Measurements from ENCODE around the gene DAAM2.

- TF ChIP-seq EZH2phosphoT487 (IDR thresholded peaks at IDR 0.05; ENCODE audit: borderline replicate concordance, low read depth, low read length): no peak
- no peak for TF ChIP-seq CTCF (conservative IDR thresholded peaks at IDR 0.05; ENCODE audit: low read length)
These were observed 27.1 kb downstream of the DAAM2 start for GRCh38 chr6:39819228-39819627.

All from OCI-LY7 (cell line).